ENCODE measurements around the gene CSMD2.

CSMD2 gene

DNA sequence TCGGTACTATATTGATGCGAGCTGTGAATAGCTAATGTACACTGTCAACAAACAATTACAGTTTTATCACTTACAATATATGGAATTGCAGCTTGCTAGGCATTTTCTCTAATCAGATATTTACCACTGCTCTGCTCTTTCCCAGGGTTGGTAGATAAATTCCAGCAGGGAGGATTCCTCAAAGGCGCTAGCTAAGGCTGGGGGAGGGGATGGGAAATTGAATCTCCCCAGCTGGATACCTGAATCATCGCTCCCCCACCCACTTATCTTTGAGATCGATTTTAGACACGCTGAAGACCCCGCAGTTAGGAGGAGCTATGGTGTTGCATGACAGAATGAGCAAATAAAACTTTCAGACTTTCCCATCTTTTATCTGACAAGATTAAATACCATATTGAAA lies 127.2 kb downstream of the CSMD2 start:
- Histone ChIP-seq H2AFZ (ENCODE audit: low read length) (no peak overlapping the region), H3F3A (ENCODE audit: low read depth) (no peaks in the 10 kb centered on the region), H3K36me3 (ENCODE audit: insufficient read depth, low read length) (no peaks in the 10 kb centered on the region), H4K20me1 (ENCODE audit: insufficient read depth, low read length, poor library complexity, severe bottlenecking) (no peaks in the 10 kb centered on the region), H3K9ac (ENCODE audit: low read depth, low read length, poor library complexity, severe bottlenecking) (no peak overlapping the region), H3K9me2 (replicated peaks; ENCODE audit: low read depth, low read length) (no peaks in the 10 kb centered on the region), H3K4me1 (ENCODE audit: insufficient read depth, low read length, poor library complexity, severe bottlenecking) (no peaks in the 10 kb centered on the region), H3K9me3 (ENCODE audit: insufficient read depth, low read depth, low read length) (no peaks in the 10 kb centered on the region; the same call in 1 of the 2 replicates), H3K79me2 (ENCODE audit: insufficient read depth, low read length) (no peaks in the 10 kb centered on the region), H3K4me3 (ENCODE audit: low read length, poor library complexity, severe bottlenecking) (no peak overlapping the region), H3K4me2 (ENCODE audit: low read depth, low read length, poor library complexity, severe bottlenecking) (no peak overlapping the region), H3K27me3 (ENCODE audit: insufficient read depth, low read length, poor library complexity, severe bottlenecking) (no peaks in the 10 kb centered on the region)
- TF ChIP-seq, protein P1, sequence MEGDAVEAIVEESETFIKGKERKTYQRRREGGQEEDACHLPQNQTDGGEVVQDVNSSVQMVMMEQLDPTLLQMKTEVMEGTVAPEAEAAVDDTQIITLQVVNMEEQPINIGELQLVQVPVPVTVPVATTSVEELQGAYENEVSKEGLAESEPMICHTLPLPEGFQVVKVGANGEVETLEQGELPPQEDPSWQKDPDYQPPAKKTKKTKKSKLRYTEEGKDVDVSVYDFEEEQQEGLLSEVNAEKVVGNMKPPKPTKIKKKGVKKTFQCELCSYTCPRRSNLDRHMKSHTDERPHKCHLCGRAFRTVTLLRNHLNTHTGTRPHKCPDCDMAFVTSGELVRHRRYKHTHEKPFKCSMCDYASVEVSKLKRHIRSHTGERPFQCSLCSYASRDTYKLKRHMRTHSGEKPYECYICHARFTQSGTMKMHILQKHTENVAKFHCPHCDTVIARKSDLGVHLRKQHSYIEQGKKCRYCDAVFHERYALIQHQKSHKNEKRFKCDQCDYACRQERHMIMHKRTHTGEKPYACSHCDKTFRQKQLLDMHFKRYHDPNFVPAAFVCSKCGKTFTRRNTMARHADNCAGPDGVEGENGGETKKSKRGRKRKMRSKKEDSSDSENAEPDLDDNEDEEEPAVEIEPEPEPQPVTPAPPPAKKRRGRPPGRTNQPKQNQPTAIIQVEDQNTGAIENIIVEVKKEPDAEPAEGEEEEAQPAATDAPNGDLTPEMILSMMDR (conservative IDR thresholded peaks at IDR 0.05; ENCODE audit: low read length), result no peak
- TF ChIP-seq EZH2phosphoT487 (IDR thresholded peaks at IDR 0.05; ENCODE audit: borderline replicate concordance), result no peak

- H3K9ac ChIP-seq (ENCODE audit: low read depth, low read length, poor library complexity, severe bottlenecking), result no peak overlapping the region
Measured at GRCh38 chr1:34037109-34037508, 127.9 kb downstream of the CSMD2 start.

GRCh38 chr1:34034036-34034435 lies 131.0 kb downstream of the CSMD2 start:
- Histone ChIP-seq H3K36me3 (ENCODE audit: insufficient read depth, low read length) (no peaks in the 10 kb centered on the region), H3K4me3 (ENCODE audit: low read length, poor library complexity, severe bottlenecking) (no peak overlapping the region), H3K9me3 (ENCODE audit: insufficient read depth, low read depth, low read length) (no peaks in the 10 kb centered on the region; the same call in 1 of the 2 replicates), H2AFZ (ENCODE audit: low read length) (no peak overlapping the region), H4K20me1 (ENCODE audit: insufficient read depth, low read length, poor library complexity, severe bottlenecking) (no peaks in the 10 kb centered on the region), H3K27me3 (ENCODE audit: insufficient read depth, low read length, poor library complexity, severe bottlenecking) (no peaks in the 10 kb centered on the region), H3K4me2 (ENCODE audit: low read depth, low read length, poor library complexity, severe bottlenecking) (no peak overlapping the region), H3K9me2 (replicated peaks; ENCODE audit: low read depth, low read length) (no peaks in the 10 kb centered on the region), H3K4me1 (ENCODE audit: insufficient read depth, low read length, poor library complexity, severe bottlenecking) (no peaks in the 10 kb centered on the region), H3K9ac (ENCODE audit: low read depth, low read length, poor library complexity, severe bottlenecking) (no peak overlapping the region), H3K79me2 (ENCODE audit: insufficient read depth, low read length) (no peaks in the 10 kb centered on the region), H3F3A (ENCODE audit: low read depth) (no peaks in the 10 kb centered on the region)
- TF ChIP-seq EZH2phosphoT487 (IDR thresholded peaks at IDR 0.05; ENCODE audit: borderline replicate concordance), result no peak
- TF ChIP-seq, protein P1 (conservative IDR thresholded peaks at IDR 0.05; ENCODE audit: low read length), result no peak

More at GRCh38 chr1:34037109-34037508, 127.9 kb downstream of the CSMD2 start:
- no peaks in the 10 kb centered on the region; the same call in 1 of the 2 replicates for H3K9me3 ChIP-seq (ENCODE audit: insufficient read depth, low read depth, low read length)
- no peak overlapping the region for H2AFZ ChIP-seq (ENCODE audit: low read length)
- TF ChIP-seq, protein P1 (conservative IDR thresholded peaks at IDR 0.05; ENCODE audit: low read length), result no peak
- no peak overlapping the region for H3K4me3 ChIP-seq (ENCODE audit: low read length, poor library complexity, severe bottlenecking)
- H3K27me3 ChIP-seq (ENCODE audit: insufficient read depth, low read length, poor library complexity, severe bottlenecking), result no peaks in the 10 kb centered on the region
- H4K20me1 ChIP-seq (ENCODE audit: insufficient read depth, low read length, poor library complexity, severe bottlenecking), result no peaks in the 10 kb centered on the region
- H3K36me3 ChIP-seq (ENCODE audit: insufficient read depth, low read length), result no peaks in the 10 kb centered on the region
- H3K4me1 ChIP-seq (ENCODE audit: insufficient read depth, low read length, poor library complexity, severe bottlenecking), result no peaks in the 10 kb centered on the region
- no peaks in the 10 kb centered on the region for H3K9me2 ChIP-seq (replicated peaks; ENCODE audit: low read depth, low read length)
- no peak overlapping the region for H3K4me2 ChIP-seq (ENCODE audit: low read depth, low read length, poor library complexity, severe bottlenecking)
- no peaks in the 10 kb centered on the region for H3K79me2 ChIP-seq (ENCODE audit: insufficient read depth, low read length)
- no peaks in the 10 kb centered on the region for H3F3A ChIP-seq (ENCODE audit: low read depth)
